Fibroblast of upper back skin (primary cell): ENCODE results near the gene ORM2.
A peak's percentile ranks its signal among the peaks of the same experiment; 100 is the strongest.
"Not testable (repeated sequence)": the region's sequence is repeated elsewhere in the genome, so short reads cannot be mapped to it uniquely, and the experiment has no call there.

Experiments used
- DNase-seq: peaks from one replicate; pipeline ENCODE4 v3.0.0-alpha.2; 2013

ORM2 gene

DNA sequence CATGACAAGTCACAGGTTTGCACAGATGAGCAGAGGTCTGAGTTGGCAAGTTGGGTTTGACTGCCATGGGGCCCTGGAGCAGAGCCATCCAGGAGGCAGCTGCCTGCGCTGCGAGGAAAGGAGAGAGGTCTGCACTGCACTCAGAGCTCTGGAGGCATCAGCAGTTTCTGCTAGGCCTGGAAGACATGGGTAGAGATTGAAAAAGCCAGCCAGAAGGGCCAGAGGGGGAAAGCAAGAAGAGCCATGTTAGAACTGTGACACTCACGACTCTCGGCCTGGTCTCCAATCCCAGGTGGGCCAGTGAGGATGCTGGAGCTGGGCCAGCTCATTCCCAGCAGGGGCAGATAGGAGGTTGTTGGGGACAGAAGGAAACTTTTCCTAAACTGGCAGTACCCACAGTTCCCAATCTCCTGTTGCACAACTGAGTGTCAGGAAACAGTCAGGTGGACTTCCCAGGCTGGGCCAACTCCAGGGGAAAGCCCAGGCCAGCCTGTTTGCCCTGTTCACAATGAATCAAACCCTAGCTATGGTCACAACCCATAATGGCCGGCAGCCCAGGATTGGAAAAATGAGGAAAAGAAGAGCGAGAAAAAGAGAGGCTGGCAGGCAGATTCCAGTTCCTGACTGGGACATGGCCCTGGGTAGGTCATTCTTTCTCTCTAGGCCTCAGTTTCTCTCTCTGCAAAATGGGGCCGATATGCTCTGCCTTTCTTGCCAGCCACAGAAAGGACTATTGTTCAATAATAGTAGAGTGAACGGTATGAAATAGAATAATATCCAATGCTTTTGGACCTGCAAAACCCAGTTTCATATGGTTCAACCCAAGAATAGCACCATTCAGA is 14.6 kb upstream of the ORM2 start:
- DNase-seq: no peak

- DNase-seq: no peak
Measured at GRCh38 chr9:114315723-114316363, 13.8 kb upstream of the ORM2 start.

DNA sequence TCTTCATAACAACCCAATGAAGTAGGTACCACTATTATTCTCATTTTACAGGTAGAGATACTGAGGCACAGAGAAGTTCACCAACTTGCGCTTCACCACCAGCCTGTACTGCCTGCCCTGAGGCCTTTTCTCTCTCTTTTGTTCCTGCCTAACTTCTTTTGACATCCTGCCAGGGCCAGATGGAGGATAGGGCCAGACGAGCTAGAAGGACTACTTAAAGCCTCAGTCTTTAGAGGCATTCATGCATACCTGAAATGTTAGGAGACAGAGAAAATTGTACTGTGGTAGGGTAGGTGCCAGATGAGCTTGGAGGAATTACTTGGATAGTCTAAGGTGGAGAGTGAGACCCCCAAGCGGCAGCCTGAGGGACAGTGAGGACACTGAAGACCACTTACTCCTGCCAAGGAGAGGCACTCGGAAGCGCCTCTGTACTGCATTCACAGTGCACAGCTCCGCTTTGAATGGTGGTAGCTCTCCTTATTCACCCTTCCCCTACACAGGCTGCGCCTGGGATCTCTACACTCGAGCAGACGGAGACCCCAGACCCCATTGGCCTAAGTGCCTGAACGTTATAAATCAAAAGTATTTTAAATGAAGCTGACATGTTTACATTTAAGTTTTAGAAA is 13.0 kb upstream of the ORM2 start:
- DNase-seq: peak; percentile 36

DNA sequence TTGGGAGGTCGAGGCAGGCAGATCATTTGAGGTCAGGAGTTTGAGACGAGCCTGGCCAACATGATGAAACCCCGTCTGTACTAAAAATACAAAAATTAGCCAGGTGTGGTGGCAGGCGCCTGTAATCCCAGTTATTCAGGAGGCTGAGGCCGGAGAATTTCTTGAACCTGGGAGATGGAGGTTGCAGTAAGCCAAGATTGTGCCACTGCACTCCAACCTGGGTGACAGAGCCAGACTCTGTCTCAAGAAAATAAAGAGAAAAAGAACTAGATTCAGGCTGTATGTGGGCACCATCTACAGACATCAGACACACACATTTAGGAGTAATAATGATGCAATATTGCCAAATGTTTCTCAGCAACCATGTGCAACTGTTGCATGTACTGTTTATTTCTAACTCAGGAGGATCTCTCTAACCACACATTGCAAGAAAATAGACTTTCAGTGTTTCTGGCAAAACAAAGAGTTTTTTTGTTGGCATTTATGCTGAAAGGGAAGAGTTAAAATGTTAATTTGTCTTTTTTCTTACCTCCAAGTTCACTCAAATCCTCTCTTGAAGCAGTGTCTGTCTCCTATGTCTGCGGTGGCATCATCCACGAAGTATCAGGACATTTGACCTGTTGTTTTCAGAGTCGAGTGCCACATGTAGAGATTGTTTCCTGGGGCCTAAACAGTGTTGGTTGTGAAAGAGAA is 11.9 kb upstream of the ORM2 start:
- peak; percentile 91 for DNase-seq

GRCh38 chr9:114318416-114318815 is 11.3 kb upstream of the ORM2 start:
- DNase-seq: no peak

GRCh38 chr9:114319147-114319546 is 10.5 kb upstream of the ORM2 start:
- no peak for DNase-seq

GRCh38 chr9:114320710-114321109 is 9.0 kb upstream of the ORM2 start:
- peak; percentile 60 for DNase-seq

DNA sequence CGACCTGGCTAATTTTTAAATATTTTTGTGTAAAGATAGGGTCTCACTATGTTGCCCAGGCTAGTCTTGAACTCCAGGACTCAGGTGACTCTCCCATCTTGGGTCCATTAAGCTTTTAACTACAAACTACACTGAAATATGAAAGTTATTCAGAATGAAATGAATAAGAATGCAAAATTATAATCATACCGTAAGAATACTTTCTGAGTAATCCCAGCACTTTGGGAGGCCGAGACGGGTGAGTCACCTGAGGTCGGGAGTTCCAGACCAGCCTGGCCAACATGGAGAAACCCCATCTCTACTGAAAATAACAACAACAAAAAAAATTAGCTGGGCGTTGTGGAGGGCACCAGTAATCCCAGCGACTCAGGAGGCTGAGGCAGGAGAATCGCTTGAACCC is 7.9 kb upstream of the ORM2 start:
- peak; percentile 70 for DNase-seq

DNA sequence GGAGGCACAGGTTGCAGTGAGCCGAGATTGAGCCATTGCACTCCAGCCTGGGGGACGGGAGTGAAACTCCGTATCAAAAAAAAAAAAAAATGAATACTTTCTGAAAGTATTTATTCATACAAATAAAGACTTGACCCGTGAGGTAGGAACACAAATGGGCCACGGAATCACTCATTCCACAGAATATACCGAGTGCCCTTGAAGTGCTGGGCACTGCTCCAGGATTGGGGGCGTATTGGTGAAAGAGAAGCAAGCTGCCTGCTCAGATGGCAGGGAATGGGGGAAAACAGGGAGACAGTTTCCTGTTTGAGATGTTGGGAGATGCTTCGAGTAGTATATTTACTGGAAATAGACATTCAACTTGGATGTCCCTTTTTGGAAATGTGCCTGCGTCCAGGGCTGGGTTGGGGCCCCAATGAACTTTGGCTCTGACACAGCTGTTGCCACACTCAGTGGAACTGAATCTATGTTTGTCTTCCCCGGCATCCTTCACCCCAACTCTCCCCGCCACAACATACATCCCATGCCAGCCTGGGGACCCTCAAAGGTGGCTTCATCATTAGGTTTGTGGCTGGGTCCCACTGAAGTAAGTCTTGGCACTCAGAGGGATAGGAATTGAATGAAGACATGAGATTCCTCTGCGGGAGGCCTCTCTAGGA is 7.4 kb upstream of the ORM2 start:
- DNase-seq: peak; percentile 28

- not testable (repeated sequence) for DNase-seq
Measured at GRCh38 chr9:114322831-114323531, 6.7 kb upstream of the ORM2 start, which contains the start of gene ORM1. ORM1 (plus strand) TSS chr9:114323098; CDS start chr9:114323134, 36 bp downstream.

GRCh38 chr9:114323849-114324248 is 5.8 kb upstream of the ORM2 start:
- DNase-seq: not testable (repeated sequence)

DNA sequence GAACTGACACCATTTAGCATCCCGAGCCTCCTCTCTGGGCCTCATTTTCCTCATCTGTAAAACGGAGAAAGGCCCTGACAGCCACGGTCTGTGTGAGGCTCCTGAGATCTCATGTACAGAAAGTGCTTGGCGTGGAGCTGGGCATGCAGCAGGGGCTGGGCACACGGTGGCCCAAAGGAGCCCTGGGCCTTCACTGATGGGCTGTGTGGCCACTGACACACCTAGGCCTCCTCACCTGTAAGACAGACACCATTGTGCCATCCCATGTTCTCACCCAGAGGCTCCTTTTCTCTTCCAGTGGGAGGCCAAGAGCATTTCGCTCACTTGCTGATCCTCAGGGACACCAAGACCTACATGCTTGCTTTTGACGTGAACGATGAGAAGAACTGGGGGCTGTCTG is 5.2 kb upstream of the ORM2 start:
- no peak for DNase-seq

DNA sequence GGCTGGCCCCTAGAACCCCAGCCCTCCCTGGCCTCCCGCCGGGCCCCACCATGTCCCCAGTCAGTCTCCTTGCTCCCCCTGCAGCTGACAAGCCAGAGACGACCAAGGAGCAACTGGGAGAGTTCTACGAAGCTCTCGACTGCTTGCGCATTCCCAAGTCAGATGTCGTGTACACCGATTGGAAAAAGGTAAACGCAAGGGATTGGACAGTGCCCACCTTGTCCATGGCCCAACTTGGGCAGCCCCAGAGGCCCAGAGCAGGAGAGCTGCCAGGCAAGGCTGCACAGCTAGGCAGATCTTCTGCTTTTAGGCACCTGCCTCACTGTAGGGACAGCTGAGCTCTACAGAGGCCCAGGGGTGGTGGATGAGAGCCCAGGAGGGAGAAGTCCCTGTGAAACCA is 4.7 kb upstream of the ORM2 start:
- DNase-seq: not testable (repeated sequence)

- not testable (repeated sequence) for DNase-seq
Measured at GRCh38 chr9:114325684-114326254, 3.9 kb upstream of the ORM2 start.

DNA sequence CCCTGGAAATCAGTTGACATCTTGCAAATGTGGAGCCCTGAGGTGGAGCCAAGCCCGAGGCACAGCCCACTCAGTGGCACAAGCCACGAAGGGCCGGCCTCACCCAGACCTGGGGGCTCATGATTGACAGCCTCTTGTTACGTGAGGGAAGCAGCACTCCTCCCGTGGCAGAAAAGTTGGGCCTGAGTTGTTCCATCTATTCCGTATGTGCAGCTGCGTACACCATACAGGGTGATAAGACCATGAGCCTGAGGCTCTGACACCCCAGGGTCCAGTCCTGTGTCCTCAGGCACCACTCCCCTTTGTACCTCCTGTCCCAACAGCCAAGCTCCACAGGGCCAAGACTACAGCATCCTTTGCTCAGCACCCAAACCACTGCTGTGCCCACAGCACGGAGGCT is 1.9 kb upstream of the ORM2 start:
- DNase-seq: no peak

DNA sequence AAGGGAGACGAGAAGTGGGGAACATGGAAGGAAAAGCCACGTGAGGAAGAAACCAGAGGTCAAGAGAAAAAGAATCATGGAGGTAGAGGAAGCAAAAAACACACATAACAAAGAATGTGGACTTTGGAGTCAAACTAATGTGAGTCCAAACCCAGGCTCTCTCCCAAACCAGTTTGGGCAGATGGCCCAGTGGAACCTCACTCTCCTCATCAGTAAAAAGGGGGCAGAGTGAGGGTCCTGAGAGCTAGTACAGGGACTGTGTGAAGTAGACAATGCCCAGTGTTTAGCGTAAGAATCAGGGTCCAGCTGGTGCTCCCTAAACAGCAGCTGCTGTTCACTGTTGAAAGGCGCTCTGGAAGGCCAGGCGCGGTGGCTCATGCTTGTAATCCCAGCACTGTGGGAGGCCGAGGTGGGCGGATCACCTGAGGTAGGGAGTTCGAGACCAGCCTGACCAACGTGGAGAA is 1.3 kb upstream of the ORM2 start:
- DNase-seq: not testable (repeated sequence)

DNA sequence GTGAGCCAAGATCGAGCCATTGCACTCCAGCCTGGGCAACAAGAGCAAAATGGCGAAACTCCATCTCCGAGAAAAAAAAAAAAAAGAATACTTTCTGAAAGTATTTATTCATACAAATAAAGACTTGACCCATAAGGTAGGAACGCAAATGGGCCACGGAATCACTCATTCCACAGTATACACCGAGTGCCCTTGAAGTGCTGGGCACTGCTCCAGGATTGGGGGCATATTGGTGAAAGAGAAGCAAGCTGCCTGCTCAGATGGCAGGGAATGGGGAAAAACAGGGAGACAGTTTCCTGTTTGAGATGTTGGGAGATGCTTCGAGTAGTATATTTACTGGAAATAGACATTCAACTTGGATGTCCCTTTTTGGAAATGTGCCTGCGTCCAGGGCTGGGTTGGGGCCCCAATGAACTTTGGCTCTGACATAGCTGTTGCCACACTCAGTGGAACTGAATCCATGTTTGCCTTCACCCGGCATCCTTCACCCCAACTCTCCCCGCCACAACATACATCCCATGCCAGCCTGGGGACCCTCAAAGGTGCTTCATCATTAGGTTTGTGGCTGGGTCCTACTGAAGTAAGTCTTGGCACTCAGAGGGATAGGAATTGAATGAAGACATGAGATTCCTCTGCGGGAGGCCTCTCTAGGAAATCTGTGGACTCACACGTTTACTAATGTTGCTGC is 588 bp upstream of the ORM2 start:
- DNase-seq: not testable (repeated sequence)

GRCh38 chr9:114330636-114331035 is 967 bp downstream of the ORM2 start:
- DNase-seq: no peak

GRCh38 chr9:114331229-114332195 is 1.8 kb downstream of the ORM2 start:
- DNase-seq: not testable (repeated sequence)
